Measurements from ENCODE around the gene ZNF561.

The ZNF561 gene

DNA sequence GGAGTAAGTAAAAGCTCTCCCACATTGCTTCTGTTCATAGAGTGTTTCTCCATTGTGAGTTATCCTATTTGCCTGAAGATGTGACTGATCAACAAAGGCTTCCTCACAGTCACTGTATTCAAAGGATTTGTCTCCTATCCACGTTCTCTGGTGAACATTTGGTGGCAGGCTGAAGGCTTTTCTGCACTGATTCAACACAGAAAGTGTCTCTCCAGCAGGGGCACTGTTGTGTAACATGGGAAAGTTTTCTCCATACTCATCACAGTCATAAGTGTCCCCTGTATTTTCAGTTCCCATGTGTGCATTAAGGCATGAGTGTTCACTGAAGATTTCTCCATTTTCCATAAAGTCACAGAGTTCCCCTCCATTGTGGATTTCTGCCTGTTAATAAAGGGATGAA lies 54.3 kb downstream of the ZNF561 start:
- no peak overlapping the region for H3K23ac ChIP-seq (ENCODE audit: low read length)
- H2BK120ac ChIP-seq (ENCODE audit: insufficient read depth, low read length, poor library complexity): no peak overlapping the region
- no peak overlapping the region for H2AFZ ChIP-seq (ENCODE audit: insufficient read depth, low read length, poor library complexity)
- H3K4ac ChIP-seq (ENCODE audit: low read depth, low read length): no peak overlapping the region
- H2BK12ac ChIP-seq (ENCODE audit: low read length): no peak overlapping the region
- H3K4me3 ChIP-seq (ENCODE audit: low read depth, low read length): no peak overlapping the region
- H4K12ac ChIP-seq (ENCODE audit: low read depth, low read length): no peak overlapping the region
- no peak overlapping the region for H4K91ac ChIP-seq (ENCODE audit: low read depth, low read length)
- H3K27ac ChIP-seq (ENCODE audit: low read depth, low read length): no peak overlapping the region
- H3K4me2 ChIP-seq (ENCODE audit: low read length): no peak overlapping the region
- H3K14ac ChIP-seq (ENCODE audit: low read length): no peak overlapping the region
- H4K8ac ChIP-seq (ENCODE audit: low read depth, low read length): no peak overlapping the region
- H2BK5ac ChIP-seq (ENCODE audit: low read depth, low read length, poor library complexity): no peak overlapping the region
- peak in 1 of 2 donors; percentile 4 for DNase-seq
- no peaks in the 10 kb centered on the region for H3K27me3 ChIP-seq (ENCODE audit: insufficient read depth, low read length)
- no peak overlapping the region for H2AK5ac ChIP-seq (ENCODE audit: low read length)
- H3K36me3 ChIP-seq (ENCODE audit: control insufficient read depth in 1 of 2, insufficient read depth in 2 of 2, low read length in 2 of 2): peaks cover 22 to 41% of the 10 kb centered on the region in 2 experiments
- no peaks in the 10 kb centered on the region for H3K79me1 ChIP-seq (ENCODE audit: low read length)
- no peak overlapping the region for H3K18ac ChIP-seq (ENCODE audit: low read length)
- WGBS (ENCODE audit: extremely low coverage, insufficient coverage, insufficient read length): no CpG with 5 or more reads among the region's 1 CpG
- H3K9me3 ChIP-seq (ENCODE audit: insufficient read depth, low read depth, low read length): peaks cover 14% of the 10 kb centered on the region
- H3K9ac ChIP-seq (ENCODE audit: low read length): no peak overlapping the region
- no peaks in the 10 kb centered on the region for H3K4me1 ChIP-seq (ENCODE audit: control insufficient read depth in 1 of 2, insufficient read depth in 2 of 2, low read length in 2 of 2)
- peaks cover 5% of the 10 kb centered on the region for H3K79me2 ChIP-seq (ENCODE audit: control insufficient read depth, insufficient read depth, low read length, poor library complexity)

DNA sequence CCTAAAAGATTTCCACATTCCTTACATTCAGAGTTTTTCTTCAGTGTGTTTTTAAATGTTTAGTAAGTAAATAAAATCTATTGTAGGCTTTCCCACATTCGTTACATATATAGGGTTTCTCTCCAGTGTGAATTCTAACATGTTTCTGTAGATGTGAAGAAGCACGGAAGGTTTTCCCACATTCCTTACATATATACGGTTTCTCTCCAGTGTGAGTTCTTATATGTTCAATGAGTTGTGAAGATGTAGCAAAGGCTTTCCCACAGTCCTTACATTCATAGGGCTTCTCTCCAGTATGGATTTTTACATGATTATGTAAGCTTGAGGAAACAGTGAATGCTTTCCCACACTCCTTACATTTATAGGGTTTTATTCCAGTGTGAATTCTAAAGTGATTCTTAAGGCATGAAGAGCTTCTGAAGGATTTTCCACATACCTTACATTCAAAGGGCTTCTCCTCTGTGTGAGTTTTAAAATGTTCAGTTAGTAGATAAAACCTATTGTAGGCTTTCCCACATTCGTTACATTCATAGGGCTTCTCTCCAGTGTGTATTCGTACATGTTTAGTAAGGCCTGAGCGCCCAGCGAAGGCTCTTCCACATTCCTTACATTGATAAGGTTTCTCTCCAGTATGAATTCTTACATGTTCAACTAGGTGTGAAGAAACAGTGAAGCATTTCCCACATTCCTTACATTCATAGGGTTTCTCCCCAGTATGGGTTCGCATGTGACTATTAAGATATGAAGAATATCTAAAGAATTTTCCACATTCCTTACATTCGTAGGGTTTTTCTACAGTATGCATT lies 54.9 kb downstream of the ZNF561 start:
- no peak overlapping the region for H4K8ac ChIP-seq (ENCODE audit: low read depth, low read length)
- no peak overlapping the region for H2AK5ac ChIP-seq (ENCODE audit: low read length)
- DNase-seq: peak in 1 of 2 donors; percentile 18
- H2BK5ac ChIP-seq (ENCODE audit: low read depth, low read length, poor library complexity): no peak overlapping the region
- H3K27ac ChIP-seq (ENCODE audit: low read depth, low read length): no peak overlapping the region
- peaks cover 16% of the 10 kb centered on the region for H3K9me3 ChIP-seq (ENCODE audit: insufficient read depth, low read depth, low read length)
- H3K27me3 ChIP-seq (ENCODE audit: insufficient read depth, low read length): no peaks in the 10 kb centered on the region
- no peak overlapping the region for H3K4ac ChIP-seq (ENCODE audit: low read depth, low read length)
- H3K18ac ChIP-seq (ENCODE audit: low read length): no peak overlapping the region
- no CpG with 5 or more reads among the region's 9 CpGs for whole genome bisulfite sequencing (ENCODE audit: extremely low coverage, insufficient coverage, insufficient read length)
- no peak overlapping the region for H3K23ac ChIP-seq (ENCODE audit: low read length)
- no peak overlapping the region for H3K4me2 ChIP-seq (ENCODE audit: low read length)
- no peaks in the 10 kb centered on the region for H3K79me1 ChIP-seq (ENCODE audit: low read length)
- no peak overlapping the region for H2BK120ac ChIP-seq (ENCODE audit: insufficient read depth, low read length, poor library complexity)
- no peak overlapping the region for H3K14ac ChIP-seq (ENCODE audit: low read length)
- H2AFZ ChIP-seq (ENCODE audit: insufficient read depth, low read length, poor library complexity): no peak overlapping the region
- H4K91ac ChIP-seq (ENCODE audit: low read depth, low read length): no peak overlapping the region
- H3K4me3 ChIP-seq (ENCODE audit: low read depth, low read length): no peak overlapping the region
- H3K79me2 ChIP-seq (ENCODE audit: control insufficient read depth, insufficient read depth, low read length, poor library complexity): peaks cover 5% of the 10 kb centered on the region
- H3K4me1 ChIP-seq (ENCODE audit: control insufficient read depth in 1 of 2, insufficient read depth in 2 of 2, low read length in 2 of 2): no peaks in the 10 kb centered on the region
- no peak overlapping the region for H4K12ac ChIP-seq (ENCODE audit: low read depth, low read length)
- peaks cover 26 to 44% of the 10 kb centered on the region in 2 experiments for H3K36me3 ChIP-seq (ENCODE audit: control insufficient read depth in 1 of 2, insufficient read depth in 2 of 2, low read length in 2 of 2)
- no peak overlapping the region for H2BK12ac ChIP-seq (ENCODE audit: low read length)
- H3K9ac ChIP-seq (ENCODE audit: low read length): no peak overlapping the region
